Measurements from ENCODE around the gene LENEP. TPM values are rescaled to one million over a fixed set of nuclear protein-coding genes. Genes with fewer than 3 reads are reported as not detected.

The LENEP gene
- total RNA-seq, 1 experiment from 2014 or later: 0.42 TPM

DNA sequence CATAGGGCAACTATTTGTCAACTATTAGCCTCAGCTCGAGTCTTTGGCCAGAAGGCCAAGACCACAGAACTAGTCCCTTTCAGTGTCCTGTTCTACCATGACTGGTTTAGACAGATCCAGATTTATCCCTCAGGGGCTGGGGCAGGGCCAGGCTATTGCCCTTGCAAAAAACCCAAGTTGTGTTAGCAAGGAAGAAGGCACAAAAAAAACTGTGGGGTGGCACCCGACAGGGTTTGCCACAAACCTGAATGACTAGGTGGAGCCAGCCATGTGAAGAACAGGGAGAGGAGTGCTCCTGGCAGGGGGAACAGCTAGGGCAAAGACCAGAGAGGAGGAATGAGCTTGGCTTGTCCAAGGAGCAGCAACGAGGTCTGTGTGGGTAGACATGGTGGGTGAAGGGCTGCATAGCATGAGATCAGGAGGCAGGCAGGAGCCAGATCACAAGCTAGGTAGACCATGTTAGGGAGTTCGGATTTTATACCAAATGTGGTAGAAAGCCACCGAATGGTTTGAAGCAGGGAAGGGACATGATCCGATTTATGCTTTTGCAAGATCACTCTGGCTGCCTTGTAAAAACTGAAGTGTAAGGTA is 44.6 kb downstream of the LENEP start:
- no peak overlapping the region for H3K9ac ChIP-seq (ENCODE audit: low read length)
- ChIA-PET RAD21 (ENCODE audit: low non-redundant PET in 1 of 2, low total read pairs in 2 of 2, uncharacterized antibody in 2 of 2, unreplicated experiment in 2 of 2) (no interaction called here), CTCF (interaction anchor here (1.1 to 1.7 kb wide), 3 partner anchors 11 to 21 kb away, joined by 3 to 6 read pairs (median 3); partner anchors contain the start of gene ADAM15), POLR2A (interaction anchor here (1.2 kb wide), 1 partner anchor 54 kb away, joined by 3 read pairs; the partner anchor contains the start of gene FLAD1)
- intact Hi-C loops (cut with micrococcal nuclease): no loop called here
- H3K36me3 ChIP-seq (ENCODE audit: control insufficient read depth in 1 of 2, insufficient read depth in 2 of 2, low read length in 2 of 2): no peaks in the 10 kb centered on the region
- no TSS peak for BruUV-seq (replicated peaks)
- H3K9me2 ChIP-seq (ENCODE audit: insufficient read depth): no peaks in the 10 kb centered on the region
- H3K4me1 ChIP-seq (ENCODE audit: control insufficient read depth in 1 of 2, insufficient read depth in 2 of 2, low read length in 2 of 2): peaks cover 0 to 11% of the 10 kb centered on the region in 2 experiments; a peak in 2 of 4 replicates
- H3K4me3 ChIP-seq (replicated peaks in 1 of 2; ENCODE audit: low read depth in 1 of 2, low read length in 2 of 2): no peak overlapping the region
- no peaks in the 10 kb centered on the region for H4K20me1 ChIP-seq (ENCODE audit: insufficient read depth)
- DNase-seq (ENCODE audit: low read depth, low spot score): no peak
- no peaks in the 10 kb centered on the region for H3K79me2 ChIP-seq (ENCODE audit: insufficient read depth, low read length)
- TF ChIP-seq TCF7L2 (IDR thresholded peaks at IDR 0.05; ENCODE audit: borderline replicate concordance, extremely low read depth, insufficient read depth, insufficient read length): no peak
- TF ChIP-seq YY1 (IDR thresholded peaks at IDR 0.05; ENCODE audit: extremely low read depth, insufficient replicate concordance, low read depth, low read length): no peak
- TF ChIP-seq MAX (IDR thresholded peaks at IDR 0.05): no peak
- TF ChIP-seq ELF1 (IDR thresholded peaks at IDR 0.05; ENCODE audit: borderline replicate concordance, low read depth): no peak
- TF ChIP-seq, protein P1, sequence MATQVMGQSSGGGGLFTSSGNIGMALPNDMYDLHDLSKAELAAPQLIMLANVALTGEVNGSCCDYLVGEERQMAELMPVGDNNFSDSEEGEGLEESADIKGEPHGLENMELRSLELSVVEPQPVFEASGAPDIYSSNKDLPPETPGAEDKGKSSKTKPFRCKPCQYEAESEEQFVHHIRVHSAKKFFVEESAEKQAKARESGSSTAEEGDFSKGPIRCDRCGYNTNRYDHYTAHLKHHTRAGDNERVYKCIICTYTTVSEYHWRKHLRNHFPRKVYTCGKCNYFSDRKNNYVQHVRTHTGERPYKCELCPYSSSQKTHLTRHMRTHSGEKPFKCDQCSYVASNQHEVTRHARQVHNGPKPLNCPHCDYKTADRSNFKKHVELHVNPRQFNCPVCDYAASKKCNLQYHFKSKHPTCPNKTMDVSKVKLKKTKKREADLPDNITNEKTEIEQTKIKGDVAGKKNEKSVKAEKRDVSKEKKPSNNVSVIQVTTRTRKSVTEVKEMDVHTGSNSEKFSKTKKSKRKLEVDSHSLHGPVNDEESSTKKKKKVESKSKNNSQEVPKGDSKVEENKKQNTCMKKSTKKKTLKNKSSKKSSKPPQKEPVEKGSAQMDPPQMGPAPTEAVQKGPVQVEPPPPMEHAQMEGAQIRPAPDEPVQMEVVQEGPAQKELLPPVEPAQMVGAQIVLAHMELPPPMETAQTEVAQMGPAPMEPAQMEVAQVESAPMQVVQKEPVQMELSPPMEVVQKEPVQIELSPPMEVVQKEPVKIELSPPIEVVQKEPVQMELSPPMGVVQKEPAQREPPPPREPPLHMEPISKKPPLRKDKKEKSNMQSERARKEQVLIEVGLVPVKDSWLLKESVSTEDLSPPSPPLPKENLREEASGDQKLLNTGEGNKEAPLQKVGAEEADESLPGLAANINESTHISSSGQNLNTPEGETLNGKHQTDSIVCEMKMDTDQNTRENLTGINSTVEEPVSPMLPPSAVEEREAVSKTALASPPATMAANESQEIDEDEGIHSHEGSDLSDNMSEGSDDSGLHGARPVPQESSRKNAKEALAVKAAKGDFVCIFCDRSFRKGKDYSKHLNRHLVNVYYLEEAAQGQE (IDR thresholded peaks at IDR 0.05; ENCODE audit: low read depth): no peak
- TF ChIP-seq FOSL1 (IDR thresholded peaks at IDR 0.05; ENCODE audit: low read depth): no peak
- TF ChIP-seq CBX3 (IDR thresholded peaks at IDR 0.05; ENCODE audit: low read depth): no peak
- TF ChIP-seq SIN3A (IDR thresholded peaks at IDR 0.05; ENCODE audit: low read depth): no peak
- no peak for TF ChIP-seq ZFX (IDR thresholded peaks at IDR 0.05)
- no peak for TF ChIP-seq CTCF (IDR thresholded peaks at IDR 0.05 in 2 of 3, conservative IDR thresholded peaks at IDR 0.05 in 1 of 3; ENCODE audit: borderline replicate concordance in 1 of 3, insufficient read depth in 1 of 3, low read depth in 2 of 3, low read length in 2 of 3)
- no peak for TF ChIP-seq ATF3 (IDR thresholded peaks at IDR 0.05)
- no peak for TF ChIP-seq JUND (IDR thresholded peaks at IDR 0.05)
- TF ChIP-seq EGR1 (IDR thresholded peaks at IDR 0.05; ENCODE audit: low read depth): no peak
- no peaks in the 10 kb centered on the region for H3K27me3 ChIP-seq (ENCODE audit: insufficient read depth, low read length)
- no peaks in the 10 kb centered on the region for H3K9me3 ChIP-seq (ENCODE audit: control insufficient read depth in 1 of 2, insufficient read depth in 1 of 2, low read depth in 1 of 2, low read length in 2 of 2)
- H3K4me2 ChIP-seq (ENCODE audit: low read length): no peak overlapping the region
- H2AFZ ChIP-seq (ENCODE audit: low read depth, low read length, poor library complexity, severe bottlenecking): no peak overlapping the region
- no peak overlapping the region for H3K27ac ChIP-seq (ENCODE audit: low read depth, low read length)
- ATAC-seq: no peak

Measured in HCT116 (cell line).